Rectal smooth muscle tissue (tissue), 1 donor: Measurements from ENCODE around the gene ADGRA3.
A peak's percentile ranks its signal among the peaks of the same experiment; 100 is the strongest.

Experiments used
- H3K27ac ChIP-seq: one replicate; pipeline ENCODE4 v1.7.0; 2013; ENCODE audit warnings: low read depth, low read length, inconsistent platforms
- H3K27me3 ChIP-seq: one replicate; pipeline ENCODE4 v1.7.0; 2013; ENCODE audit warnings: low read length; ENCODE audit not compliant: control insufficient read depth, insufficient read depth
- H3K36me3 ChIP-seq: one replicate; pipeline ENCODE4 v1.7.0; 2013; ENCODE audit warnings: low read length; ENCODE audit not compliant: control insufficient read depth, insufficient read depth
- H3K4me1 ChIP-seq: one replicate; pipeline ENCODE4 v1.7.0; 2013; ENCODE audit warnings: low read length; ENCODE audit not compliant: control insufficient read depth, insufficient read depth
- H3K4me3 ChIP-seq: one replicate; pipeline ENCODE4 v1.7.0; 2013; ENCODE audit warnings: low read length
- H3K9ac ChIP-seq: one replicate; pipeline ENCODE4 v1.7.0; 2013; ENCODE audit warnings: low read length

The ADGRA3 gene, protein sequence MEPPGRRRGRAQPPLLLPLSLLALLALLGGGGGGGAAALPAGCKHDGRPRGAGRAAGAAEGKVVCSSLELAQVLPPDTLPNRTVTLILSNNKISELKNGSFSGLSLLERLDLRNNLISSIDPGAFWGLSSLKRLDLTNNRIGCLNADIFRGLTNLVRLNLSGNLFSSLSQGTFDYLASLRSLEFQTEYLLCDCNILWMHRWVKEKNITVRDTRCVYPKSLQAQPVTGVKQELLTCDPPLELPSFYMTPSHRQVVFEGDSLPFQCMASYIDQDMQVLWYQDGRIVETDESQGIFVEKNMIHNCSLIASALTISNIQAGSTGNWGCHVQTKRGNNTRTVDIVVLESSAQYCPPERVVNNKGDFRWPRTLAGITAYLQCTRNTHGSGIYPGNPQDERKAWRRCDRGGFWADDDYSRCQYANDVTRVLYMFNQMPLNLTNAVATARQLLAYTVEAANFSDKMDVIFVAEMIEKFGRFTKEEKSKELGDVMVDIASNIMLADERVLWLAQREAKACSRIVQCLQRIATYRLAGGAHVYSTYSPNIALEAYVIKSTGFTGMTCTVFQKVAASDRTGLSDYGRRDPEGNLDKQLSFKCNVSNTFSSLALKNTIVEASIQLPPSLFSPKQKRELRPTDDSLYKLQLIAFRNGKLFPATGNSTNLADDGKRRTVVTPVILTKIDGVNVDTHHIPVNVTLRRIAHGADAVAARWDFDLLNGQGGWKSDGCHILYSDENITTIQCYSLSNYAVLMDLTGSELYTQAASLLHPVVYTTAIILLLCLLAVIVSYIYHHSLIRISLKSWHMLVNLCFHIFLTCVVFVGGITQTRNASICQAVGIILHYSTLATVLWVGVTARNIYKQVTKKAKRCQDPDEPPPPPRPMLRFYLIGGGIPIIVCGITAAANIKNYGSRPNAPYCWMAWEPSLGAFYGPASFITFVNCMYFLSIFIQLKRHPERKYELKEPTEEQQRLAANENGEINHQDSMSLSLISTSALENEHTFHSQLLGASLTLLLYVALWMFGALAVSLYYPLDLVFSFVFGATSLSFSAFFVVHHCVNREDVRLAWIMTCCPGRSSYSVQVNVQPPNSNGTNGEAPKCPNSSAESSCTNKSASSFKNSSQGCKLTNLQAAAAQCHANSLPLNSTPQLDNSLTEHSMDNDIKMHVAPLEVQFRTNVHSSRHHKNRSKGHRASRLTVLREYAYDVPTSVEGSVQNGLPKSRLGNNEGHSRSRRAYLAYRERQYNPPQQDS (N-terminal part only)

DNA sequence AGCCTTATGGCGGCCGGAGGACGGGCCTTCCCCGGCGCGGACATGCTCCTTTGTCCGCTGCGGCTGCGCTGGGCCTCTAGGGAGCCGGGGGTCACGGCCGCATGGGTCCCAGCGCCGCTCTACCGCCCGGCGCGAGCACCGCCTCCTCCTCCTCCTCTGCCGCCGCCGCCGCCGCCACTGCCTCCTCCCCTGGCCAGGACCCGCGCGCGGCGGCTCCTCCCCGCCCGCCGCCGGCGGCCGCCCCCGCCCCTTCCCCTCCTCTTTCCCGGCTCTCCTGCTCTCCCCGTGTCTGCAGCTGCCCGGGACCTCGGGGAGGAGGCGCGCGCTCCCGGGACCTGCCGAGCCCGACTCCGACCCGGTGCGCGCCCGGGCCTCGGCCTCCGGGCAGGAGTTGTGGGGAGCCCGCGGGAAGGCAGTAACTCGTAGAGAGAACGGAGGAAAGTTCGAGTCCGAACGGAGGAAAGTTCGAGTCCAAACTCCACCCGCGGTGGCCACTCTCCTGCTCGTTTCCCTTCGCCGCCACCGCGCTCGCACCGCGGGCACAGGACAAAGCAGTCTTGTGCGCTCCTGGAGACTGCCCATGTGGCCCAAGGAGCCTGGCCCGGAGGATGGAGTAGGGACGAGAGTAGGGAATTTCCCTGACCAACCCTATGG is at the start of gene ADGRA3:
ADGRA3 (minus strand) TSS at position 179 of the 654 bp plus-strand sequence. CDS start 282 bp downstream, outside the sequence.
- peaks cover 5% of the 10 kb centered on the region for H3K4me1 ChIP-seq

GRCh38 chr4:22556495-22556894 is 40.6 kb upstream of the ADGRA3 start:
- no peak overlapping the region for H3K27ac ChIP-seq
- H3K27me3 ChIP-seq, result no peaks in the 10 kb centered on the region
- H3K9ac ChIP-seq, result no peak overlapping the region
- no peaks in the 10 kb centered on the region for H3K4me1 ChIP-seq
- no peak overlapping the region for H3K4me3 ChIP-seq
- H3K36me3 ChIP-seq, result no peaks in the 10 kb centered on the region

More for the DNA sequence above, at the start of gene ADGRA3:
- Histone ChIP-seq H3K27me3 (no peaks in the 10 kb centered on the region), H3K27ac (peak within 1 kb of the TSS; percentile 84), H3K4me3 (peak within 1 kb of the TSS; percentile 86), H3K9ac (peak within 1 kb of the TSS; percentile 5), H3K36me3 (no peaks in the 10 kb centered on the region)

GRCh38 chr4:22554670-22555069 is 38.8 kb upstream of the ADGRA3 start:
- no peak overlapping the region for H3K27ac ChIP-seq
- H3K9ac ChIP-seq, result no peak overlapping the region
- H3K27me3 ChIP-seq, result no peaks in the 10 kb centered on the region
- no peaks in the 10 kb centered on the region for H3K4me1 ChIP-seq
- no peak overlapping the region for H3K4me3 ChIP-seq
- H3K36me3 ChIP-seq, result no peaks in the 10 kb centered on the region

- Histone ChIP-seq H3K4me1 (no peaks in the 10 kb centered on the region), H3K36me3 (no peaks in the 10 kb centered on the region), H3K4me3 (no peak overlapping the region), H3K9ac (no peak overlapping the region), H3K27me3 (no peaks in the 10 kb centered on the region), H3K27ac (no peak overlapping the region)
Observed at GRCh38 chr4:22553560-22553959, 37.7 kb upstream of the ADGRA3 start.

DNA sequence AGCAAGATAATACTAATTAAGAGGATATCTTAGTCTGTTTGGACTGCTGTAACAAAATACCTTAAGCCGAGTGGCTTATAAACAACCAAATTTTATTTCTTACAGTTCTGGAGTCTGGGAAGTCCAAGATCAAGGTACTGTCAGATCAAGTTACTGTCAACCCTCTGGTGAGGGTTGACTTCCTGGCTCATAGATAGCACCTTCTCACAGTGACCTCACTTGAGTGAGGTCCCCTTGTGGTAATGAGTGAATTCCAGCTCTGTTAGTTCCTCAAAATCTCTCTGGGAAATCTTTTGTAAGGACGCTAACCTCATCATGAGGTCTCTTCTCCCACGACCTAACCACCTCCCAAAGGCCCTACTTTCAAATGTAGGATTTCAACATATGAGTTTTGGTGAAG is 36.9 kb upstream of the ADGRA3 start:
- Histone ChIP-seq H3K27ac (no peak overlapping the region), H3K4me3 (no peak overlapping the region), H3K9ac (no peak overlapping the region), H3K4me1 (no peaks in the 10 kb centered on the region), H3K27me3 (no peaks in the 10 kb centered on the region), H3K36me3 (no peaks in the 10 kb centered on the region)

- no peaks in the 10 kb centered on the region for H3K4me1 ChIP-seq
- no peak overlapping the region for H3K4me3 ChIP-seq
- no peaks in the 10 kb centered on the region for H3K27me3 ChIP-seq
Observed at GRCh38 chr4:22551550-22551949, 35.7 kb upstream of the ADGRA3 start.

DNA sequence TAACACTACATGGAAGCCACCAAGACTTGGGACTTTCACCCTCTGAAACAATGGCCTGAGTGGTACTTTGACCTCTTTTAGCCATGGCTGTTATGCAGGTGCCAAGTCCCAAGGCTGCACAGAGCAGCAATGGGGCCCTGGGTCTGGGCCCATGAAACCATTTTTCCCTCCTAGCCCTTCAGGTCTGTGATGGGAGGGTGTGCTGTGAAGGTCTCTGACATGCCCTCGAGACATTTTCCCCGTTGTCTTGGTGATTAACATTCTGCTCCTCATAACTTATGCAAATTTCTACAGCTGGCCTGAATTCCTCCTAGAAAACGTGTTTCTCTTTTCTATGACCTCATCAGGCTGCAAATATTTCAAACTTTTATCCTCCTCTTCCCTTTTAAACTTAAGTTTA is 30.4 kb upstream of the ADGRA3 start:
- Histone ChIP-seq H3K9ac (no peak overlapping the region), H3K27ac (no peak overlapping the region), H3K4me1 (no peaks in the 10 kb centered on the region), H3K36me3 (no peaks in the 10 kb centered on the region), H3K4me3 (no peak overlapping the region), H3K27me3 (no peaks in the 10 kb centered on the region)

More at GRCh38 chr4:22551550-22551949, 35.7 kb upstream of the ADGRA3 start:
- H3K36me3 ChIP-seq, result no peaks in the 10 kb centered on the region
- H3K27ac ChIP-seq, result no peak overlapping the region
- no peak overlapping the region for H3K9ac ChIP-seq

DNA sequence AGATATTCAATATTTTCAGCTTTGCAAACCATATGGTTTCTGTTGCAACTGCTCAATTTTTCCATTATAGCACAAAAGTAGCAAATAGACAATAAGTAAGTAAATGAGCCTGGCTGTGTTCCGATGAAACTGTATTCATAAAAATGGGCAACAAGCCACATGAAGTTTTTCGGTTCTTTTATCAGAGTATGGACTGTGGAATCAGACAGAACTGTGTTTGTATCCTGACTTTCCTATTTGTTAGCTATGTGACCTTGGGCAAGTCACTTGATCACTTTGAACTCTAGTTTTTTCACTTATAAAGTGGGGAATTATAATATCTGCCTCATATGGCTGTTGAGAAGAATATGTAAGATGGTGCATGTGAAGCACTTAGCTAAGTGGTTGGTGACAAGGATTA is 23.4 kb upstream of the ADGRA3 start:
- H3K27ac ChIP-seq, result no peak overlapping the region
- H3K36me3 ChIP-seq, result no peaks in the 10 kb centered on the region
- no peaks in the 10 kb centered on the region for H3K4me1 ChIP-seq
- H3K9ac ChIP-seq, result no peak overlapping the region
- H3K27me3 ChIP-seq, result no peaks in the 10 kb centered on the region
- no peak overlapping the region for H3K4me3 ChIP-seq

DNA sequence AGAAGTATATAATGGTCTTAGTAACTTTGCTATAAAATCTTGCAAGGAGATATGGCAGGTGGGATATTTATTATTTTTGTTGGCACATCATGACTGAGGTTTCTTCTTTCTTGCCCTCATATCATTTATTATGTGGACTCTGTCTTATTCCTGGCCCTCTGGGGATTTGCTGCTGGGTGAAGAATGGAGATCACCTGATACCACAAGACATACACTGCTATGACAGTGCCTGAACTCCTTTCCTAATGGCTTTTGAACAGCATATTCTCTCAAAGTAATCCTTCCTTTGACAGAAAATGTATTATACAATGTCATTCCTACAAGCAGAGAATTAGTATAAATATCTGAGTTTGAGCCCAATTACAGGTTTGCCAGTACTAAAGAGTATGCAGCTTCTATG is 22.0 kb upstream of the ADGRA3 start:
- no peaks in the 10 kb centered on the region for H3K27me3 ChIP-seq
- no peak overlapping the region for H3K9ac ChIP-seq
- H3K4me3 ChIP-seq, result no peak overlapping the region
- H3K27ac ChIP-seq, result no peak overlapping the region
- no peaks in the 10 kb centered on the region for H3K4me1 ChIP-seq
- no peaks in the 10 kb centered on the region for H3K36me3 ChIP-seq

GRCh38 chr4:22534374-22534773 is 18.5 kb upstream of the ADGRA3 start:
- no peak overlapping the region for H3K27ac ChIP-seq
- H3K4me1 ChIP-seq, result no peaks in the 10 kb centered on the region
- H3K4me3 ChIP-seq, result no peak overlapping the region
- H3K27me3 ChIP-seq, result no peaks in the 10 kb centered on the region
- H3K9ac ChIP-seq, result no peak overlapping the region
- H3K36me3 ChIP-seq, result no peaks in the 10 kb centered on the region

GRCh38 chr4:22532896-22533295 is 17.0 kb upstream of the ADGRA3 start:
- no peak overlapping the region for H3K27ac ChIP-seq
- H3K36me3 ChIP-seq, result no peaks in the 10 kb centered on the region
- no peaks in the 10 kb centered on the region for H3K4me1 ChIP-seq
- no peak overlapping the region for H3K9ac ChIP-seq
- H3K4me3 ChIP-seq, result no peak overlapping the region
- H3K27me3 ChIP-seq, result no peaks in the 10 kb centered on the region

GRCh38 chr4:22532117-22532516 is 16.3 kb upstream of the ADGRA3 start:
- H3K27me3 ChIP-seq, result no peaks in the 10 kb centered on the region
- no peak overlapping the region for H3K27ac ChIP-seq
- H3K9ac ChIP-seq, result no peak overlapping the region
- H3K36me3 ChIP-seq, result no peaks in the 10 kb centered on the region
- H3K4me3 ChIP-seq, result no peak overlapping the region
- no peaks in the 10 kb centered on the region for H3K4me1 ChIP-seq
